Activated naive CD4-positive, alpha-beta T cell treated with anti-CD3 and anti-CD28 coated beads for 36 hours (primary cell): Measurements from ENCODE around the gene CHST12. TPM values are rescaled to one million over a fixed set of nuclear protein-coding genes. Genes with fewer than 3 reads are reported as not detected.
"Not testable (repeated sequence)": the region's sequence is repeated elsewhere in the genome, so short reads cannot be mapped to it uniquely, and the experiment has no call there.

Experiments
- CTCF ChIA-PET: fragments of 350-600 bp; sonication (Branson Sonifier 250); formaldehyde crosslinking; loops from one replicate; lab custom pipeline; 2021; ENCODE audit warnings: antibody characterized with exemption; lab: Charles Lee
- DNase-seq: peaks from one replicate; pipeline ENCODE4 v3.0.0-alpha.2; 2020
- H3K27ac Mint-ChIP-seq: one replicate; pipeline ENCODE4 v1.8.0; 2021; ENCODE audit warnings: mild to moderate bottlenecking, mixed read lengths
- H3K27me3 Mint-ChIP-seq: one replicate; pipeline ENCODE4 v1.8.0; 2021; ENCODE audit warnings: low read depth, mixed read lengths
- H3K36me3 Mint-ChIP-seq: one replicate; pipeline ENCODE4 v1.8.0; 2021; ENCODE audit warnings: low read depth, mixed read lengths
- H3K4me1 Mint-ChIP-seq: one replicate; pipeline ENCODE4 v1.8.0; 2021; ENCODE audit warnings: low read depth, mixed read lengths
- H3K4me3 Mint-ChIP-seq: one replicate; pipeline ENCODE4 v1.8.0; 2021; ENCODE audit warnings: mild to moderate bottlenecking, moderate library complexity, mixed read lengths
- H3K9me3 Mint-ChIP-seq: one replicate; pipeline ENCODE4 v1.8.0; 2021; ENCODE audit warnings: mixed read lengths
- intact Hi-C: fragments of 100-400 bp; cut with micrococcal nuclease; formaldehyde crosslinking; loops from one replicate; pipeline ENCODE4 v1.15.1; 2023
- total RNA-seq, 2 experiments: library from RNA; stranded (reverse); gene quantifications; one replicate each; pipeline ENCODE4 v1.2.3, GENCODE V29; 2021

CHST12 gene
- total RNA-seq, 2 experiments from 2014 or later: 0.62 to 0.64 TPM

GRCh38 chr7:2461268-2462026, 58.0 kb downstream of the CHST12 start:
- Mint-ChIP-seq H3K27me3 (no peaks in the 10 kb centered on the region), H3K4me1 (no peaks in the 10 kb centered on the region), H3K27ac (no peak overlapping the region), H3K36me3 (no peaks in the 10 kb centered on the region), H3K4me3 (no peak overlapping the region), H3K9me3 (no peaks in the 10 kb centered on the region)
- intact Hi-C loops: no loop called here
- CTCF ChIA-PET: no interaction called here
- DNase-seq: no peak

- Mint-ChIP-seq H3K9me3 (no peaks in the 10 kb centered on the region), H3K4me1 (no peaks in the 10 kb centered on the region), H3K27me3 (no peaks in the 10 kb centered on the region), H3K36me3 (no peaks in the 10 kb centered on the region), H3K4me3 (no peak overlapping the region), H3K27ac (no peak overlapping the region)
- intact Hi-C loops: no loop called here
- CTCF ChIA-PET: no interaction called here
- no peak for DNase-seq
Observed at GRCh38 chr7:2462731-2463130, 59.3 kb downstream of the CHST12 start.

- Mint-ChIP-seq H3K9me3 (no peaks in the 10 kb centered on the region), H3K36me3 (no peaks in the 10 kb centered on the region), H3K27ac (no peak overlapping the region), H3K27me3 (peaks cover 6% of the 10 kb centered on the region), H3K4me3 (no peak overlapping the region), H3K4me1 (peaks cover 4% of the 10 kb centered on the region)
- CTCF ChIA-PET: no interaction called here
- intact Hi-C loops: no loop called here
- DNase-seq: no peak
Observed at GRCh38 chr7:2465928-2466327, 62.5 kb downstream of the CHST12 start.

GRCh38 chr7:2466675-2467074, 63.3 kb downstream of the CHST12 start:
- Mint-ChIP-seq H3K4me3 (no peak overlapping the region), H3K9me3 (no peaks in the 10 kb centered on the region), H3K4me1 (peaks cover 4% of the 10 kb centered on the region), H3K27ac (no peak overlapping the region), H3K36me3 (no peaks in the 10 kb centered on the region), H3K27me3 (peaks cover 6% of the 10 kb centered on the region)
- intact Hi-C loops: no loop called here
- CTCF ChIA-PET: interaction anchor here (0.6 to 4.9 kb wide), 2 partner anchors 15 to 367 kb away, joined by 3 to 71 read pairs; no protein-coding TSS in a partner anchor
- DNase-seq: no peak

- Mint-ChIP-seq H3K9me3 (no peaks in the 10 kb centered on the region), H3K27ac (no peak overlapping the region), H3K4me3 (no peak overlapping the region), H3K4me1 (peaks cover 4% of the 10 kb centered on the region), H3K36me3 (no peaks in the 10 kb centered on the region), H3K27me3 (peaks cover 6% of the 10 kb centered on the region)
- no peak for DNase-seq
- CTCF ChIA-PET: interaction anchor here (0.5 to 4.9 kb wide), 29 partner anchors 8 to 711 kb away, joined by 3 to 71 read pairs (median 4); partner anchors contain the start of genes MRM2 and NUDT1
- intact Hi-C loops: no loop called here
Observed at GRCh38 chr7:2468227-2468626, 64.8 kb downstream of the CHST12 start.

GRCh38 chr7:2469460-2470203, 66.2 kb downstream of the CHST12 start:
- not testable (repeated sequence) for H3K9me3 Mint-ChIP-seq

GRCh38 chr7:2470204-2471021, 67.0 kb downstream of the CHST12 start:
- intact Hi-C loops: no loop called here
- CTCF ChIA-PET: interaction anchor here (0.8 to 4.9 kb wide), 8 partner anchors 12 to 184 kb away, joined by 3 to 71 read pairs (median 4); no protein-coding TSS in a partner anchor
- Mint-ChIP-seq H3K4me1 (peaks cover 4% of the 10 kb centered on the region), H3K27me3 (peaks cover 6% of the 10 kb centered on the region), H3K4me3 (no peak overlapping the region), H3K27ac (no peak overlapping the region), H3K9me3 (no peaks in the 10 kb centered on the region), H3K36me3 (no peaks in the 10 kb centered on the region)
- DNase-seq: no peak

More at GRCh38 chr7:2469460-2470203, 66.2 kb downstream of the CHST12 start:
- intact Hi-C loops: loop anchor here (1.0 kb wide), 2 partner anchors 18 to 85 kb away; no protein-coding TSS in a partner anchor
- not testable (repeated sequence) for H3K27me3 Mint-ChIP-seq, H3K36me3 Mint-ChIP-seq, H3K27ac Mint-ChIP-seq, H3K4me3 Mint-ChIP-seq, DNase-seq, H3K4me1 Mint-ChIP-seq
- CTCF ChIA-PET: interaction anchor here (0.6 to 4.9 kb wide), 23 partner anchors 9 to 324 kb away, joined by 3 to 71 read pairs (median 4); partner anchors contain the start of genes MRM2 and NUDT1

GRCh38 chr7:2471022-2471329, 67.6 kb downstream of the CHST12 start:
- Mint-ChIP-seq H3K27me3 (peaks cover 6% of the 10 kb centered on the region), H3K27ac (no peak overlapping the region), H3K4me1 (peaks cover 4% of the 10 kb centered on the region), H3K9me3 (no peaks in the 10 kb centered on the region), H3K4me3 (no peak overlapping the region), H3K36me3 (no peaks in the 10 kb centered on the region)
- intact Hi-C loops: no loop called here
- CTCF ChIA-PET: interaction anchor here (0.8 to 4.9 kb wide), 5 partner anchors 13 to 138 kb away, joined by 3 to 71 read pairs (median 3); no protein-coding TSS in a partner anchor
- no peak for DNase-seq

- H3K27me3 Mint-ChIP-seq: peaks cover 6% of the 10 kb centered on the region
- H3K36me3 Mint-ChIP-seq: no peaks in the 10 kb centered on the region
- CTCF ChIA-PET: interaction anchor here (0.8 to 4.9 kb wide), 3 partner anchors 12 to 64 kb away, joined by 3 to 71 read pairs (median 6); no protein-coding TSS in a partner anchor
- no peaks in the 10 kb centered on the region for H3K9me3 Mint-ChIP-seq
- no peak for DNase-seq
- H3K4me1 Mint-ChIP-seq: peaks cover 4% of the 10 kb centered on the region
- intact Hi-C loops: no loop called here
- no peak overlapping the region for H3K27ac Mint-ChIP-seq
- H3K4me3 Mint-ChIP-seq: no peak overlapping the region
Observed at GRCh38 chr7:2471396-2471795, 68.0 kb downstream of the CHST12 start.

- H3K9me3 Mint-ChIP-seq: no peaks in the 10 kb centered on the region
- CTCF ChIA-PET: interaction anchor here (0.6 to 0.7 kb wide), 4 partner anchors 23 to 237 kb away, joined by 3 to 4 read pairs (median 3); no protein-coding TSS in a partner anchor
- intact Hi-C loops: no loop called here
- no peak for DNase-seq
- no peak overlapping the region for H3K27ac Mint-ChIP-seq
- H3K4me1 Mint-ChIP-seq: peaks cover 4% of the 10 kb centered on the region
- H3K36me3 Mint-ChIP-seq: no peaks in the 10 kb centered on the region
- peaks cover 6% of the 10 kb centered on the region for H3K27me3 Mint-ChIP-seq
- no peak overlapping the region for H3K4me3 Mint-ChIP-seq
Observed at GRCh38 chr7:2472739-2473138, 69.3 kb downstream of the CHST12 start.

GRCh38 chr7:2473496-2474180, 70.2 kb downstream of the CHST12 start:
- Mint-ChIP-seq H3K9me3 (no peaks in the 10 kb centered on the region), H3K27ac (no peak overlapping the region), H3K4me1 (peaks cover 4% of the 10 kb centered on the region), H3K4me3 (no peak overlapping the region), H3K36me3 (no peaks in the 10 kb centered on the region), H3K27me3 (peaks cover 6% of the 10 kb centered on the region)
- no peak for DNase-seq
- CTCF ChIA-PET: no interaction called here
- intact Hi-C loops: no loop called here
